Rectal smooth muscle tissue (tissue), 1 donor: ENCODE measurements around the gene IGF1R.

Experiments
- H3K27ac ChIP-seq: one replicate; pipeline ENCODE4 v1.7.0; 2013; ENCODE audit warnings: low read depth, low read length, inconsistent platforms
- H3K27me3 ChIP-seq: one replicate; pipeline ENCODE4 v1.7.0; 2013; ENCODE audit warnings: low read length; ENCODE audit not compliant: control insufficient read depth, insufficient read depth
- H3K36me3 ChIP-seq: one replicate; pipeline ENCODE4 v1.7.0; 2013; ENCODE audit warnings: low read length; ENCODE audit not compliant: control insufficient read depth, insufficient read depth
- H3K4me1 ChIP-seq: one replicate; pipeline ENCODE4 v1.7.0; 2013; ENCODE audit warnings: low read length; ENCODE audit not compliant: control insufficient read depth, insufficient read depth
- H3K4me3 ChIP-seq: one replicate; pipeline ENCODE4 v1.7.0; 2013; ENCODE audit warnings: low read length
- H3K9ac ChIP-seq: one replicate; pipeline ENCODE4 v1.7.0; 2013; ENCODE audit warnings: low read length

The IGF1R gene

DNA sequence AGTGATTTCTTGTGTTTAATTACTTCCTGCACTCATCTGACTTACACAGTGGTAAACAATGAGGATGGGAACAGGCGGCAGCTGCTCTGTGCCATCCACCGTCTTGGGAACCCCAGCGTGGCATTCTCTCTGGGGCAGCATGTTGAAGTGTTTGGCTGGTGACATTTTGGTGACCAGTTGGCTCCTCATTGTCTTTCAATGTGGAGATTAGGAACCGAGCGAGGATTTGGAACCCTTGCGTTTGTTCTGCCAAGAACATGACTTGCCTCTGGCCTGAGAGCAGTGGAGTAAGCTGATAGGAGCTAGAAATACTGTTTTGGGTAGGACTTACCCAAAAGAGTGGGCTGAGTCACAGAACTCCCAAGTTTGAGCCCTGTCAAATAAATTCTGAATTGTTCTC, 88.8 kb downstream of the IGF1R start:
- H3K4me1 ChIP-seq = peaks cover 15% of the 10 kb centered on the region
- H3K9ac ChIP-seq = no peak overlapping the region
- no peak overlapping the region for H3K27ac ChIP-seq
- H3K36me3 ChIP-seq = no peaks in the 10 kb centered on the region
- no peak overlapping the region for H3K4me3 ChIP-seq
- no peaks in the 10 kb centered on the region for H3K27me3 ChIP-seq

- no peak overlapping the region for H3K27ac ChIP-seq
- H3K9ac ChIP-seq = no peak overlapping the region
- no peaks in the 10 kb centered on the region for H3K36me3 ChIP-seq
- peaks cover 15% of the 10 kb centered on the region for H3K4me1 ChIP-seq
- no peaks in the 10 kb centered on the region for H3K27me3 ChIP-seq
- H3K4me3 ChIP-seq = no peak overlapping the region
These were observed 89.4 kb downstream of the IGF1R start for GRCh38 chr15:98737721-98738120.

DNA sequence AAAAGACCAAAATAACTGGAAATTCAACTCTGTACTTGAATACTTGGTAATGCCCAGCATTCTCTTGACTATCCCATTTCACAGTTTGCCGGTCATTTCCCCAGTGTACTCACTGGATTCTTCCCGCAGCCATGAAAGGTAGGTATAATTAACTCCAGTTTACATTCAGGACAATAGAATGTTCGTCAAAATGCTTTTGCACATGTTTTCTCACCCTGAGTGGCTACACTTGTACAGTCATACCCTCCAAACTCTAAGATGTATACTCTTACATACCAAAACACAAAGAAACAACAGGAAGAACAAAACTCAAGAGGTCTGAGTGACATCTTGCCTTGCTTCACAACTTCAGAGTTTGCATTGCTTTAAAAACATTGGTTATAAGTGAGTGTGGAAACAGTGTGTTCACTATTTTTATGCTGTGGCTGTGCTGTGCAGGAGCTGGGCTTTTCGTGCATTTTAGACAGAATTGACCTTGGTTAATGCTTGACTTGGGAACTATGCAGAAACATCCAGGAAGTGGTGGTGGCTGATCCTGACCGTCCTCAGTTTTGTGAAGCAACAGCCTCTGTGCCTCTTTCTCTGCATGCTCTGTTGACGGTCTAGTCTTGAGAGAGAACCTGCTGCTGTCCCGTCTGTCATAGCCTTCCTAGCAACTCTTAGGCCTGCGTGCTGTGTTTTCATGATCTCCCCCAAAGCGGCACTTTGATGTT, 90.5 kb downstream of the IGF1R start:
- no peaks in the 10 kb centered on the region for H3K27me3 ChIP-seq
- no peak overlapping the region for H3K4me3 ChIP-seq
- peaks cover 15% of the 10 kb centered on the region for H3K4me1 ChIP-seq

DNA sequence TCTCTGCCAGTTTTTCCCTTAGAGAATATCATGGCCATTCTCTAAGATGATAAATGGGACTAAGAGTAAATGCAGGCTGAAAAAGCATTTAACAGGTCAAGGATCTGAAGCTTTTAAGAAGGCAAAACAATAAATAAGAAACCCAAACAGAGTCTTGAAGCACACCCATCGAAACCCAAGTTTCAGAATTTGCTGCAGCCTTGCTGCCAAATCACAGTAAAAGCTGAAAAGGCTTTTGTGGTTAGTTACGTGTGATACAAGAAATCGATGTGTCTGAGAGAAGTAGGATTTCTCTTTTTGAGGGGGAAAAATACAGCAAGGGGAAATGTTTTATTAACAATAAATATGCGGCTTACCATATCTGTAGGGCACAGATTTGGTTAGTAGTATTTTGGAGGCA, 92.0 kb downstream of the IGF1R start:
- Histone ChIP-seq H3K9ac (no peak overlapping the region), H3K27ac (no peak overlapping the region), H3K4me3 (no peak overlapping the region), H3K4me1 (peaks cover 11% of the 10 kb centered on the region), H3K27me3 (no peaks in the 10 kb centered on the region), H3K36me3 (no peaks in the 10 kb centered on the region)

More for the DNA sequence above, 90.5 kb downstream of the IGF1R start:
- no peak overlapping the region for H3K27ac ChIP-seq
- no peak overlapping the region for H3K9ac ChIP-seq
- H3K36me3 ChIP-seq = no peaks in the 10 kb centered on the region

DNA sequence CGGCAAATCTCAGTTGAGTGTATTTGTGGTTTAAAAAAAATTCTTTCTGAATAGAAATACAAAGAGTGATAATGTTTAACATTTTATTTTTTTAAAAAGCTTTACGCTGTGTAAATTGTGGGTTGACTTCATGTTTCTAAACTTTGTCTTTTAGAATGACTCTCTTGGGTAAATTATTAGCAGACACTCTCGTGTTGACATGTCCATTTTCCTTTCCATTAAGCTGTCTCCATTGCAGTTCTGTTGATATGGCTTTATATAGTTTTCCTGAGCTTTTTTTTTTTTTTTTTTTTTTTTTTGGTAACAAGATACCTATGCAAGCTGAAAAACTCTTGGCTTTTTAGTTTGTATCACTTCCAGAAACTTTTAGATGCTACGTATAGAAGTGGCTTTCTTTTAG, 92.6 kb downstream of the IGF1R start:
- Histone ChIP-seq H3K27me3 (no peaks in the 10 kb centered on the region), H3K36me3 (no peaks in the 10 kb centered on the region), H3K27ac (no peak overlapping the region), H3K4me3 (no peak overlapping the region), H3K4me1 (peaks cover 4% of the 10 kb centered on the region), H3K9ac (no peak overlapping the region)

DNA sequence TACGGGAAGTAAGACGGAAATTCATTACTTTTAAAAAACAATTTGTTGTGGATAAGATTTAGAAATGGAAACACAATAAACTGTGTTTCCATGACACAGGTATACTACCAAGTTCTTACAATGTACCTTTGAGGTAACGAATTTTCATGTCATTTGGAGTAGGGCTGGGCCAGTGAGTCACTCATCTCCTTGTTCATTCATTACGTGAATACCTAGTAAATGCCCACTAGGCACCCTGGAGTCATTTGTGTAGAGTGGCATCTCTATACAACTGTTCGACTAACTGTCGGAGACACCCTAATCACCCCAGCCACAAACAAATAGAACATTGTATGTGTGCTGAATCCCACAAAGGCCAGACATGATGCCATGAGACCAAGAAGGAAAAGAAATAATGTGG, 94.8 kb downstream of the IGF1R start:
- no peaks in the 10 kb centered on the region for H3K36me3 ChIP-seq
- H3K4me3 ChIP-seq = no peak overlapping the region
- no peak overlapping the region for H3K27ac ChIP-seq
- no peak overlapping the region for H3K9ac ChIP-seq
- H3K27me3 ChIP-seq = no peaks in the 10 kb centered on the region
- H3K4me1 ChIP-seq = peaks cover 4% of the 10 kb centered on the region

- Histone ChIP-seq H3K36me3 (no peaks in the 10 kb centered on the region), H3K4me1 (peaks cover 4% of the 10 kb centered on the region), H3K4me3 (no peak overlapping the region), H3K9ac (no peak overlapping the region), H3K27ac (no peak overlapping the region), H3K27me3 (no peaks in the 10 kb centered on the region)
These were observed 96.2 kb downstream of the IGF1R start for GRCh38 chr15:98744506-98744905.

- no peaks in the 10 kb centered on the region for H3K27me3 ChIP-seq
- no peak overlapping the region for H3K9ac ChIP-seq
- H3K4me1 ChIP-seq = peaks cover 4% of the 10 kb centered on the region
- H3K36me3 ChIP-seq = no peaks in the 10 kb centered on the region
- H3K27ac ChIP-seq = no peak overlapping the region
- H3K4me3 ChIP-seq = no peak overlapping the region
These were observed 96.8 kb downstream of the IGF1R start for GRCh38 chr15:98745179-98745578.

GRCh38 chr15:98745650-98746374, 97.5 kb downstream of the IGF1R start:
- Histone ChIP-seq H3K9ac (no peak overlapping the region), H3K27ac (no peak overlapping the region)

DNA sequence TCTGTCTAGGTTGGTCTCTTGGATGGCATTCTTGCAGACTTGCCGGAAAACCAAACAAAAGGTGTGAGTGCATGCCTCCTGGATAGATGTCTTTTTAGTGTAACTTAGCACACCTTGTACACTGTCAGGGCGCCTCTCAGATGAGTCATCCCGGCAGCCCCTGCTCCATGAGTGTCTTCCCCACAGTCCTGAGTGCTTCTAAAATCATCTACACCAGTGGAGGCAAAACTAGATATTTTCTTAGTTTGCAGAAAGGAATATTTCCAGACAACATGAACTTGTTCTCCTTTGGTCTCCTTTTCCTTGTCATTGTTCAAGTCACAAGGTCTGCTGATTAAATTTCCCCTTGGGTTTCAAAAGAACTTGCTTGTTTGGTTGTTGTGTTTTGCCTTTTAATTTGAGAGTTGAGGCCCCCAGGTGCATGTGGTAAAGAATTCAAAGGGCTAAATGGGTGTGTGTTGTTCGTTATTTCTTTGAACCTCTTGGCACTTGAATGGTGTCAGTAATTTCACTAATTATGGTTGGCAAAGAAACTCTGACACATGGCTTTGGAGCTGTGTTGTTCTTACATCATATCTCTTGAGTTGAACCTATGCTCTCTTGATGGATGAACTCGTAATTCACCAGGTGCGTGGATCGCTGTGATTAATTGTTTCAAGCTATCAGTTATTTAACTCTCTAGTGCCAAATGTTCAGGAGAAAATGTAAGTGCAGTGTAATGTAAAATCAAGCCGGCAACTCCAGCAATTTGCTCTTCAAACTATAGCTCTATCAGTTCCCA, 98.2 kb downstream of the IGF1R start:
- Histone ChIP-seq H3K4me1 (peaks cover 5% of the 10 kb centered on the region), H3K4me3 (no peak overlapping the region), H3K9ac (no peak overlapping the region), H3K27ac (no peak overlapping the region), H3K36me3 (no peaks in the 10 kb centered on the region), H3K27me3 (no peaks in the 10 kb centered on the region)

More at GRCh38 chr15:98745650-98746374, 97.5 kb downstream of the IGF1R start:
- no peak overlapping the region for H3K4me3 ChIP-seq
- peaks cover 4% of the 10 kb centered on the region for H3K4me1 ChIP-seq
- no peaks in the 10 kb centered on the region for H3K36me3 ChIP-seq
- no peaks in the 10 kb centered on the region for H3K27me3 ChIP-seq

GRCh38 chr15:98751767-98752166, 103.4 kb downstream of the IGF1R start:
- Histone ChIP-seq H3K4me3 (no peak overlapping the region), H3K27me3 (no peaks in the 10 kb centered on the region), H3K9ac (no peak overlapping the region), H3K4me1 (peaks cover 11% of the 10 kb centered on the region), H3K36me3 (no peaks in the 10 kb centered on the region), H3K27ac (no peak overlapping the region)
